Measurements from ENCODE around the gene TYMP.

Gene TYMP

DNA sequence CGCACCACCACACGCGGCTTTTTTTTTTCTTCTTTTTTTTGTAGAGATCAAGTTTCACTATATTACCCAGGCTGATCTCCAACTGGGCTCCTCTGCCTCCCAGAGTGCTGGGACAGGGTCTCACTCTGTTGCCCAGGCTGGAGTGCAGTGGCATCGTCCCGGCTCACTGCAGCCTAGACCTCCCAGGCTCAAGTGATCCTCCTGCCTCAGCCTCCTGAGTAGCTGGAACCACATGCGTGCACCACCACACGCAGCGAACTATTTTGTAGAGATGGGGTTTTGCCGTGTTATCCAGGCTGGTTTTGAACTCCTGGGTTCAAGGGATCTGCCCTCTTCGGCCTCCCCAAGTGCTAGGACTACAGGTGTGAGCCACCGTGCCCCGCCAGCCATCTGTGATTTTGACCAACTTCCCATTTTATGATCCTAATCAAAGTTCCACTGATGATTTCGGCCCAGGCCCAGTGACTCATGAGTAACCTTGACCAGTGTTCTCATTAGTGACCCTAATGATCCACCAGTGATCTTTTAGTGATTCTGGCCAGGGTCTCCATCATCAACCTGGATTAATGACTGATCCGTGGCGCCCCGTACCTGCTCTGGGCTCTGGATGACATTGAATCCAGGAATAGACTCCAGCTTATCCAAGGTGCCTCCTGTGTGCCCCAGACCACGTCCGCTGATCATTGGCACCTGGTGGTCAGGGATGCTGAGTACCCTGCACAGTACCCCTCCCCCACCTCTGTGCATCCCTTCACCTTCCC lies 1.7 kb downstream of the TYMP start:
- Histone ChIP-seq H3K9me3 (ENCODE audit: low read length) (no peaks in the 10 kb centered on the region), H3K27ac (ENCODE audit: low read depth, low read length, poor library complexity, severe bottlenecking) (peak overlapping the region; percentile 66)

DNA sequence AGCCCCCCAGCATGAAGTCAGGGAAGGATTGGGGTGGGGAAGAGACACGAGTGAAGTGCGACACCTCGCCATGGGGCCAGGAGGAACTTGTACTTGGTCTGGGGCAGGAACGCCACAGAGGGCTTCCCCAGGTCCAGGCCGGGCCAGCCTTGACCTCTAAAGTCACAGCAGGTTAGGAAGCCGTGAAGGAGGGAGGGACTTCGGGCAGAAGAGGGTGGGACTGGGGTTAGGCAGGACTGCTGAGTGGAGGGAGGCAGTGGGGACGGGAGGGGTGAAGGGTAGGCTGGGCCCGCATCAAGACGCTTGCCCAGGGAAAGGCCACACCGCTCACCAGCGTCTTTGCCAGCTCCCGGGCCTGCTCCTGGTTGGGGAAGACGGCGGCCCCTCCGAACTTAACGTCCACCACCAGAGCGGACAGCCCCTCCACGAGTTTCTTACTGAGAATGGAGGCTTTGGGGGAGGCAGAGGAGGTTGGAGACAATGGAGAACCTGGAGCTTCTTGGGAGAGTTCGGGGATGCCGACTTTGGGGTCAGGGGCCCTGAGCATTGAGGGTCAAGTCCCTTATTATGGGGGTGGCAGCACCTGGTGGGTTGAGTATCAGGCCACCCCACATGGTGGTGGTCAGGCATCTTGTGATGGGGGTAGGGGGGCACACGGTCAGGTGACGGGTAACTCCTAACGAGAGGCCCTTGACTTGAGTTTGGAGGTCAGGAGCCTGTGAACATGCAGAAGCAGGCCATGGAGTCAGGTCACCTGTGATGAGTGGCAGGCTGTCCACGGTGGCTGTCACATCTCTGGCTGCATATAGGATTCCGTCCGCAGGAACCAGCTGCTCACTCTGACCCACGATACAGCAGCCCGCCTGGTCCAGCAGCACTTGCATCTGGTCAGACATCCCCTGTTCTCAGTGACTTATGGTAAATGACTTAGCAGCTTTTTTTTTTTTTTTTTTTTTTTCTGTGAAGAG lies 2.7 kb downstream of the TYMP start:
- peaks cover 49% of the 10 kb centered on the region for H3K4me1 ChIP-seq (ENCODE audit: insufficient read depth, low read length, severe bottlenecking)
- H4K20me1 ChIP-seq (ENCODE audit: insufficient read depth, low read length): no peaks in the 10 kb centered on the region
- H3K4me3 ChIP-seq (ENCODE audit: low read depth, low read length, poor library complexity, severe bottlenecking): peak overlapping the region; percentile 68
- H3K9me2 ChIP-seq (ENCODE audit: low read depth, low read length): no peaks in the 10 kb centered on the region
- H3K9ac ChIP-seq (ENCODE audit: low read length): peak overlapping the region; percentile 78
- no peak for TF ChIP-seq EZH2 (IDR thresholded peaks at IDR 0.05; ENCODE audit: borderline replicate concordance, low read length)
- no peak for TF ChIP-seq CTCF (IDR thresholded peaks at IDR 0.05; ENCODE audit: low read length)
- peaks cover 28% of the 10 kb centered on the region; the same call in 1 of the 2 replicates for H3K36me3 ChIP-seq (ENCODE audit: insufficient read depth, low read length)
- peak overlapping the region; percentile 66 for H3K27ac ChIP-seq (ENCODE audit: low read depth, low read length, poor library complexity, severe bottlenecking)
- peak overlapping the region; percentile 84 for H3K4me2 ChIP-seq (ENCODE audit: low read length)
- no peaks in the 10 kb centered on the region for H3K27me3 ChIP-seq (ENCODE audit: insufficient read depth, low read length)
- no peaks in the 10 kb centered on the region for H3K79me2 ChIP-seq (ENCODE audit: insufficient read depth, low read length)
- H3K9me3 ChIP-seq (ENCODE audit: low read length): no peaks in the 10 kb centered on the region
- H2AFZ ChIP-seq (ENCODE audit: low read length): no peak overlapping the region
- H3F3A ChIP-seq (ENCODE audit: insufficient read depth, low read length): peaks cover 4% of the 10 kb centered on the region; the same call in 1 of the 2 replicates

More for the DNA sequence above, 1.7 kb downstream of the TYMP start:
- H3K4me3 ChIP-seq (ENCODE audit: low read depth, low read length, poor library complexity, severe bottlenecking): no peak overlapping the region
- H2AFZ ChIP-seq (ENCODE audit: low read length): no peak overlapping the region
- peaks cover 18% of the 10 kb centered on the region; the same call in 1 of the 2 replicates for H3K36me3 ChIP-seq (ENCODE audit: insufficient read depth, low read length)
- TF ChIP-seq CTCF (IDR thresholded peaks at IDR 0.05; ENCODE audit: low read length) (no peak), EZH2 (IDR thresholded peaks at IDR 0.05; ENCODE audit: borderline replicate concordance, low read length) (no peak)
- no peaks in the 10 kb centered on the region for H3K9me2 ChIP-seq (ENCODE audit: low read depth, low read length)
- H4K20me1 ChIP-seq (ENCODE audit: insufficient read depth, low read length): no peaks in the 10 kb centered on the region
- peaks cover 4% of the 10 kb centered on the region; the same call in 1 of the 2 replicates for H3F3A ChIP-seq (ENCODE audit: insufficient read depth, low read length)
- no peak overlapping the region for H3K9ac ChIP-seq (ENCODE audit: low read length)
- no peaks in the 10 kb centered on the region for H3K27me3 ChIP-seq (ENCODE audit: insufficient read depth, low read length)
- peaks cover 58% of the 10 kb centered on the region for H3K4me1 ChIP-seq (ENCODE audit: insufficient read depth, low read length, severe bottlenecking)
- H3K4me2 ChIP-seq (ENCODE audit: low read length): no peak overlapping the region
- H3K79me2 ChIP-seq (ENCODE audit: insufficient read depth, low read length): no peaks in the 10 kb centered on the region

- TF ChIP-seq CTCF (IDR thresholded peaks at IDR 0.05; ENCODE audit: low read length) (peak; percentile 76), EZH2 (IDR thresholded peaks at IDR 0.05; ENCODE audit: borderline replicate concordance, low read length) (no peak)
- H3K27ac ChIP-seq (ENCODE audit: low read depth, low read length, poor library complexity, severe bottlenecking): peak overlapping the region; percentile 66
These were observed 3.5 kb downstream of the TYMP start for GRCh38 chr22:50526108-50526833.

More at GRCh38 chr22:50526108-50526833, 3.5 kb downstream of the TYMP start:
- Histone ChIP-seq H3K9ac (ENCODE audit: low read length) (peak overlapping the region; percentile 78), H3K4me2 (ENCODE audit: low read length) (peak overlapping the region; percentile 84), H3K9me3 (ENCODE audit: low read length) (no peaks in the 10 kb centered on the region), H4K20me1 (ENCODE audit: insufficient read depth, low read length) (no peaks in the 10 kb centered on the region), H3K9me2 (ENCODE audit: low read depth, low read length) (no peaks in the 10 kb centered on the region), H3F3A (ENCODE audit: insufficient read depth, low read length) (peaks cover 4% of the 10 kb centered on the region; the same call in 1 of the 2 replicates), H3K36me3 (ENCODE audit: insufficient read depth, low read length) (peaks cover 36% of the 10 kb centered on the region), H3K79me2 (ENCODE audit: insufficient read depth, low read length) (no peaks in the 10 kb centered on the region), H3K4me1 (ENCODE audit: insufficient read depth, low read length, severe bottlenecking) (peaks cover 40% of the 10 kb centered on the region), H2AFZ (ENCODE audit: low read length) (no peak overlapping the region), H3K27me3 (ENCODE audit: insufficient read depth, low read length) (no peaks in the 10 kb centered on the region), H3K4me3 (ENCODE audit: low read depth, low read length, poor library complexity, severe bottlenecking) (peak overlapping the region; percentile 68)

Data from OCI-LY1 (cell line).